HepG2 (cell line): ENCODE results near the gene CREG2. TPM values are rescaled to one million over a fixed set of nuclear protein-coding genes. Genes with fewer than 3 reads are reported as not detected.

Experiments used
- ATAC-seq: fragments of 200-7000 bp; cut with Tn5 transposase; 3 replicates; pipeline ENCODE4 v1.9.1; 2020; ENCODE audit warnings: mild to moderate bottlenecking, moderate library complexity
- BruUV-seq: library from RNA; stranded (reverse); fragments of 400-500 nt; replicated peaks from 2 replicates; lab custom pipeline; 2021; lab: Mats Ljungman, UMichigan
- CTCF ChIA-PET: fragments of 300-600 bp; formaldehyde crosslinking; extraction: SDS; loops from one replicate; lab custom pipeline; 2021; ENCODE audit warnings: low total read pairs, inconsistent platforms, low intra/inter-chr PET ratio; lab: Yijun Ruan, JAX
- POLR2A ChIA-PET: fragments of 350-600 bp; sonication (Branson Sonifier 250); formaldehyde crosslinking; loops from one replicate; lab custom pipeline; 2020; ENCODE audit warnings: antibody characterized with exemption, inconsistent platforms; lab: Yijun Ruan, JAX
- DNase-seq: peaks from one replicate; pipeline ENCODE4 v3.0.0-alpha.2; 2015; ENCODE audit warnings: low spot score
- FAIRE-seq: peaks from 3 replicates; lab custom pipeline; 2011; peaks lifted over from hg19 to GRCh38; lab: Jason Lieb, UNC
- H2AFZ ChIP-seq: one replicate; pipeline ENCODE4 v1.6.1; 2011; ENCODE audit warnings: low read length, inconsistent platforms
- H3K27ac ChIP-seq: fragments of 300-600 bp; 3 replicates; pipeline ENCODE4 v1.8.0; 2011; ENCODE audit warnings: mixed run types, mild to moderate bottlenecking, mixed read lengths, low read length, inconsistent platforms; ENCODE audit not compliant: insufficient read depth; ENCODE audit errors: extremely low read length
- H3K27me3 ChIP-seq, 2 experiments: fragments of 200-600 bp in 1 of 2; 2 replicates in 1 of 2; 3 replicates in 1 of 2; pipeline versions ENCODE4 v1.6.0 to v1.8.0; 2011; ENCODE audit warnings: low read length in 2 of 2, mild to moderate bottlenecking in 2 of 2, moderate library complexity in 2 of 2, inconsistent platforms in 1 of 2; ENCODE audit not compliant: insufficient read depth in 2 of 2, control insufficient read depth in 1 of 2
- H3K36me3 ChIP-seq, 2 experiments: fragments of 200-600 bp in 1 of 2; replicated peaks in 1 of 2; 2 replicates in 1 of 2; 3 replicates in 1 of 2; pipeline versions ENCODE4 v1.5.1 to v1.8.0; 2011; ENCODE audit warnings: low read length in 2 of 2, inconsistent platforms in 1 of 2; ENCODE audit not compliant: insufficient read depth in 2 of 2, control insufficient read depth in 1 of 2
- H3K4me1 ChIP-seq: 2 replicates; pipeline ENCODE4 v1.5.1; 2012; ENCODE audit warnings: low read length, inconsistent platforms; ENCODE audit not compliant: insufficient read depth
- H3K4me2 ChIP-seq: 2 replicates; pipeline ENCODE4 v1.6.0; 2011; ENCODE audit warnings: low read depth, low read length, inconsistent platforms
- H3K4me3 ChIP-seq, 3 experiments: fragments of 200-600 bp in 1 of 3; sonication (generic), shearing (Covaris generic) in 1 of 3; replicated peaks in 1 of 3; 2 replicates each; pipeline ENCODE4 v1.5.1; 2011 to 2016; ENCODE audit warnings: low read length in 3 of 3, inconsistent platforms in 2 of 3, low read depth in 2 of 3, mild to moderate bottlenecking in 2 of 3, control low read depth in 1 of 3, mixed read lengths in 1 of 3; ENCODE audit not compliant: insufficient read depth in 1 of 3
- H3K79me2 ChIP-seq: one replicate; pipeline ENCODE4 v1.6.1; 2011; ENCODE audit warnings: low read length, inconsistent platforms; ENCODE audit not compliant: insufficient read depth
- H3K9ac ChIP-seq: 2 replicates; pipeline ENCODE4 v1.6.0; 2011; ENCODE audit warnings: mild to moderate bottlenecking, low read depth, low read length, inconsistent platforms; ENCODE audit not compliant: insufficient read depth
- H3K9me3 ChIP-seq: 2 replicates; pipeline ENCODE4 v1.5.1; 2012; ENCODE audit warnings: mild to moderate bottlenecking, low read length
- H4K20me1 ChIP-seq: 2 replicates; pipeline ENCODE4 v1.6.0; 2011; ENCODE audit warnings: inconsistent platforms, mild to moderate bottlenecking, low read length, moderate library complexity; ENCODE audit not compliant: insufficient read depth
- HOXA9 ChIP-seq: sonication (generic); formaldehyde crosslinking; IDR thresholded peaks from 2 replicates; pipeline ENCODE4 v1.8.1; 2022; ENCODE audit warnings: missing genetic modification reagents, mild to moderate bottlenecking, moderate library complexity, borderline replicate concordance
- MAFF ChIP-seq: IDR thresholded peaks from 2 replicates; pipeline ENCODE4 v1.6.1; 2011; ENCODE audit warnings: low read depth, low read length, improper control_type of control experiment
- MIER2 ChIP-seq: IDR thresholded peaks from 2 replicates; pipeline ENCODE4 v1.6.1; 2016; ENCODE audit warnings: missing biosample characterization, missing genetic modification reagents
- NFKB2 ChIP-seq: sonication (generic); formaldehyde crosslinking; IDR thresholded peaks from 2 replicates; pipeline ENCODE4 v1.4.0; 2020; ENCODE audit warnings: missing genetic modification reagents, borderline replicate concordance
- PBX3 ChIP-seq: sonication (generic); formaldehyde crosslinking; IDR thresholded peaks from 2 replicates; pipeline ENCODE4 v1.8.1; 2023; ENCODE audit warnings: missing genetic modification reagents, inconsistent platforms, borderline replicate concordance
- PCBP1 ChIP-seq: fragments of 200-400 bp; formaldehyde crosslinking; IDR thresholded peaks from 2 replicates; pipeline ENCODE4 v1.6.1; 2017; ENCODE audit warnings: mild to moderate bottlenecking, low read depth, low read length, borderline replicate concordance
- RFXANK ChIP-seq: IDR thresholded peaks from 2 replicates; pipeline ENCODE4 v1.6.1; 2016
- ZNF281 ChIP-seq: sonication (generic); formaldehyde crosslinking; IDR thresholded peaks from 2 replicates; pipeline ENCODE4 v1.4.0; 2020; ENCODE audit warnings: missing genetic modification reagents, borderline replicate concordance
- ZNF318 ChIP-seq: sonication (generic); formaldehyde crosslinking; IDR thresholded peaks from 2 replicates; pipeline ENCODE4 v1.4.0; 2020; ENCODE audit warnings: mild to moderate bottlenecking, missing genetic modification reagents
- ZNF589 ChIP-seq: sonication (generic); formaldehyde crosslinking; conservative IDR thresholded peaks from 2 replicates; pipeline ENCODE4 v1.8.0; 2022; ENCODE audit warnings: mild to moderate bottlenecking, moderate library complexity, missing genetic modification reagents
- ZNF746 ChIP-seq: sonication (generic); formaldehyde crosslinking; IDR thresholded peaks from 2 replicates; pipeline ENCODE4 v1.8.0; 2022; ENCODE audit warnings: mild to moderate bottlenecking, missing genetic modification reagents
- WGBS: methylation state at CpG from one replicate; pipeline ENCODE4 v1.1.6; 2017; ENCODE audit warnings: low lambda C conversion rate; 5-methylcytosine and 5-hydroxymethylcytosine counted together
- in situ Hi-C: cut with HindIII; loops from 2 replicates; pipeline ENCODE4 v1.10.0; 2017; ENCODE audit warnings: low pct_unique_long_range_greater_than_20kb; ENCODE audit not compliant: extremely low pct_ligation_motif_present
- intact Hi-C: fragments of 100-400 bp; cut with micrococcal nuclease; formaldehyde crosslinking; loops from one replicate; pipeline ENCODE4 v1.10.0; 2022; ENCODE audit not compliant: unreplicated experiment
- polyA plus RNA-seq, 8 experiments: library from polyadenylated mRNA; depleted of rRNA in 3 of 8; stranded (reverse) in 7 of 8; unstranded in 1 of 8; fragments of >200 nt; fragmentation: Illumina TruSeq in 4 of 8; extraction: Trizol in 4 of 8; gene quantifications; 2 replicates each; pipeline versions ENCODE4 v1.2.1 to v1.2.3, GENCODE V29; 2011 to 2016; ENCODE audit warnings: low read depth in 4 of 8, missing spikeins in 1 of 8, mixed read lengths in 1 of 8; ENCODE audit not compliant: insufficient read depth in 1 of 8
- total RNA-seq, 5 experiments: library from RNA; depleted of rRNA; stranded (reverse); fragments of >200 nt; fragmentation: Illumina TruSeq; extraction: Trizol; gene quantifications; 2 replicates each; pipeline ENCODE4 v1.2.3, GENCODE V29; 2016; ENCODE audit warnings: low read depth in 1 of 5

The CREG2 gene
- total and polyA plus RNA-seq, 2 of the 13 experiments (the other 11 are each of a cell fraction or from before 2014, with no cell fraction given): 0.18 to 0.26 TPM

GRCh38 chr2:101427743-101428142, 40.4 kb upstream of the CREG2 start (continued):
- no peak for TF ChIP-seq ZNF318

GRCh38 chr2:101427240-101427639, 39.9 kb upstream of the CREG2 start:
- 47% methylated on average over 7 of the region's 7 CpGs for WGBS
- Histone ChIP-seq H3K9me3 (no peaks in the 10 kb centered on the region), H4K20me1 (no peaks in the 10 kb centered on the region), H3K4me1 (0 out of 2 replicates have a peak, but pooled peaks cover 8% of the 10 kb centered on the region), H3K27me3 (peaks cover 6 to 49% of the 10 kb centered on the region in 2 experiments), H3K9ac (no peak overlapping the region), H3K79me2 (no peaks in the 10 kb centered on the region), H3K36me3 (no peaks in the 10 kb centered on the region), H3K27ac (no peak overlapping the region), H3K4me3 (no peak overlapping the region), H3K4me2 (no peak overlapping the region), H2AFZ (no peak overlapping the region)
- DNase-seq (no peak), ATAC-seq (peak; percentile 26; the same call in 1 of the 3 replicates), FAIRE-seq (no peak)
- ChIA-PET CTCF (no interaction called here), POLR2A (no interaction called here)
- intact Hi-C loops: no loop called here
- in situ Hi-C loops: no loop called here
- BruUV-seq: no TSS peak
- TF ChIP-seq RFXANK (CRISPR knock-in tag): no peak
- no peak for TF ChIP-seq NFKB2 (CRISPR knock-in tag)
- no peak for TF ChIP-seq PCBP1
- TF ChIP-seq ZNF281: no peak
- no peak for TF ChIP-seq MIER2 (CRISPR knock-in tag)
- no peak for TF ChIP-seq PBX3
- TF ChIP-seq ZNF589 (CRISPR knock-in tag): no peak
- TF ChIP-seq MAFF: no peak
- TF ChIP-seq ZNF746 (CRISPR knock-in tag): no peak
- no peak for TF ChIP-seq HOXA9 (CRISPR knock-in tag)
